NCI-H748 (cell line): ENCODE measurements around the gene TYRO3.
"Not testable (repeated sequence)": the region's sequence is repeated elsewhere in the genome, so short reads cannot be mapped to it uniquely, and the experiment has no call there.

Experiments used
- DNase-seq: peaks from one replicate; lab custom pipeline; 2025; ENCODE audit not compliant: unreplicated experiment; lab: John Stamatoyannopoulos, UW

Gene TYRO3

GRCh38 chr15:41571948-41572347 is 12.9 kb downstream of the TYRO3 start:
- no peak for DNase-seq

GRCh38 chr15:41572866-41573265 is 13.9 kb downstream of the TYRO3 start:
- no peak for DNase-seq

DNA sequence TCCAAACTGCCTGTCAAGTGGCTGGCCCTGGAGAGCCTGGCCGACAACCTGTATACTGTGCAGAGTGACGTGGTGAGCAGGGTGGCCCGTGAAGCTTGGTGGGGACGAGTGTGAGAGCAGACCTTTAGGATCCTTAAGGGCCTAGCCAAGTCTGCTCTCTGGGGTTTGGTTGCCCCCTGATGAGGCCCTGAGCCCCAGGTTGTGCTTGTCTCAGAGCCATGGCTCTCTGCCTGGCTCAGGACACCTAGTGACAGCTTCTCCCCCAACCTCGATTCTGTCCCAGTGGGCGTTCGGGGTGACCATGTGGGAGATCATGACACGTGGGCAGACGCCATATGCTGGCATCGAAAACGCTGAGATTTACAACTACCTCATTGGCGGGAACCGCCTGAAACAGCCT is 14.4 kb downstream of the TYRO3 start:
- DNase-seq, result no peak

- DNase-seq, result no peak
Observed at GRCh38 chr15:41574158-41574557, 15.1 kb downstream of the TYRO3 start.

- no peak for DNase-seq
Observed at GRCh38 chr15:41575282-41575681, 16.3 kb downstream of the TYRO3 start.

DNA sequence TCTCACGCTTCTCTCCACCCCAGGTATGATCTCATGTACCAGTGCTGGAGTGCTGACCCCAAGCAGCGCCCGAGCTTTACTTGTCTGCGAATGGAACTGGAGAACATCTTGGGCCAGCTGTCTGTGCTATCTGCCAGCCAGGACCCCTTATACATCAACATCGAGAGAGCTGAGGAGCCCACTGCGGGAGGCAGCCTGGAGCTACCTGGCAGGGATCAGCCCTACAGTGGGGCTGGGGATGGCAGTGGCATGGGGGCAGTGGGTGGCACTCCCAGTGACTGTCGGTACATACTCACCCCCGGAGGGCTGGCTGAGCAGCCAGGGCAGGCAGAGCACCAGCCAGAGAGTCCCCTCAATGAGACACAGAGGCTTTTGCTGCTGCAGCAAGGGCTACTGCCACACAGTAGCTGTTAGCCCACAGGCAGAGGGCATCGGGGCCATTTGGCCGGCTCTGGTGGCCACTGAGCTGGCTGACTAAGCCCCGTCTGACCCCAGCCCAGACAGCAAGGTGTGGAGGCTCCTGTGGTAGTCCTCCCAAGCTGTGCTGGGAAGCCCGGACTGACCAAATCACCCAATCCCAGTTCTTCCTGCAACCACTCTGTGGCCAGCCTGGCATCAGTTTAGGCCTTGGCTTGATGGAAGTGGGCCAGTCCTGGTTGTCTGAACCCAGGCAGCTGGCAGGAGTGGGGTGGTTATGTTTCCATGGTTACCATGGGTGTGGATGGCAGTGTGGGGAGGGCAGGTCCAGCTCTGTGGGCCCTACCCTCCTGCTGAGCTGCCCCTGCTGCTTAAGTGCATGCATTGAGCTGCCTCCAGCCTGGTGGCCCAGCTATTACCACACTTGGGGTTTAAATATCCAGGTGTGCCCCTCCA is 19.1 kb downstream of the TYRO3 start:
- peak; percentile 11 for DNase-seq

DNA sequence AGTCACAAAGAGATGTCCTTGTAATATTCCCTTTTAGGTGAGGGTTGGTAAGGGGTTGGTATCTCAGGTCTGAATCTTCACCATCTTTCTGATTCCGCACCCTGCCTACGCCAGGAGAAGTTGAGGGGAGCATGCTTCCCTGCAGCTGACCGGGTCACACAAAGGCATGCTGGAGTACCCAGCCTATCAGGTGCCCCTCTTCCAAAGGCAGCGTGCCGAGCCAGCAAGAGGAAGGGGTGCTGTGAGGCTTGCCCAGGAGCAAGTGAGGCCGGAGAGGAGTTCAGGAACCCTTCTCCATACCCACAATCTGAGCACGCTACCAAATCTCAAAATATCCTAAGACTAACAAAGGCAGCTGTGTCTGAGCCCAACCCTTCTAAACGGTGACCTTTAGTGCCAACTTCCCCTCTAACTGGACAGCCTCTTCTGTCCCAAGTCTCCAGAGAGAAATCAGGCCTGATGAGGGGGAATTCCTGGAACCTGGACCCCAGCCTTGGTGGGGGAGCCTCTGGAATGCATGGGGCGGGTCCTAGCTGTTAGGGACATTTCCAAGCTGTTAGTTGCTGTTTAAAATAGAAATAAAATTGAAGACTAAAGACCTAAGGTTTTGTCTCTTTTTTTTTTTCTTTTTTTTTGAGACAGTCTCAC is 19.8 kb downstream of the TYRO3 start:
- no peak for DNase-seq

GRCh38 chr15:41581110-41581509 is 22.1 kb downstream of the TYRO3 start:
- DNase-seq, result peak; percentile 6

- DNase-seq, result no peak
Observed at GRCh38 chr15:41583795-41584194, 24.8 kb downstream of the TYRO3 start.

DNA sequence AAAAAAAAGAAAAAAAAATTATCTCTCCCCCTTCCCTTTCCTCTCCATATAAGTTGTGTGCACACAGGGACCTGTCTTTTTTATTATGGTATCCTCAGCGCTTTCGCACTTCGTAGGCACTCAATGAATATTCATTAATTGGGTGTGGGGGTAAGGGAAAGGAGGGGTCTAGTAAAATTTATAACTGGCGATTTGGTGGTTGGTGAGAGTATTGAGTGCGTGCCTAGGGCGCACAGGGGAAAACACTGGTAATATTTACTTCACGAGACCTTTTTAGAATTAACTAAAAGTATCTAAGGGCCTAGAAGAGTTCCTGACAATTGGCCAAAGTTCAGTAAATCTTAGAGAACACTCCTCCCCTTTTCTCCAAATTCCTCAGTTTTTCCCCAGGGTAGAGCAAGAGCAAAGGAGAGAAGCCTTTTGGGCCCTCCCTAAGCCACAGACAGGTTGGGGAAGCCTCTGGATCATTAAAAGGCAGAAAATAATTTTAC is 25.7 kb downstream of the TYRO3 start:
- DNase-seq, result no peak

- peak; percentile 33 for DNase-seq
Observed at GRCh38 chr15:41585127-41586047, 26.4 kb downstream of the TYRO3 start.

DNA sequence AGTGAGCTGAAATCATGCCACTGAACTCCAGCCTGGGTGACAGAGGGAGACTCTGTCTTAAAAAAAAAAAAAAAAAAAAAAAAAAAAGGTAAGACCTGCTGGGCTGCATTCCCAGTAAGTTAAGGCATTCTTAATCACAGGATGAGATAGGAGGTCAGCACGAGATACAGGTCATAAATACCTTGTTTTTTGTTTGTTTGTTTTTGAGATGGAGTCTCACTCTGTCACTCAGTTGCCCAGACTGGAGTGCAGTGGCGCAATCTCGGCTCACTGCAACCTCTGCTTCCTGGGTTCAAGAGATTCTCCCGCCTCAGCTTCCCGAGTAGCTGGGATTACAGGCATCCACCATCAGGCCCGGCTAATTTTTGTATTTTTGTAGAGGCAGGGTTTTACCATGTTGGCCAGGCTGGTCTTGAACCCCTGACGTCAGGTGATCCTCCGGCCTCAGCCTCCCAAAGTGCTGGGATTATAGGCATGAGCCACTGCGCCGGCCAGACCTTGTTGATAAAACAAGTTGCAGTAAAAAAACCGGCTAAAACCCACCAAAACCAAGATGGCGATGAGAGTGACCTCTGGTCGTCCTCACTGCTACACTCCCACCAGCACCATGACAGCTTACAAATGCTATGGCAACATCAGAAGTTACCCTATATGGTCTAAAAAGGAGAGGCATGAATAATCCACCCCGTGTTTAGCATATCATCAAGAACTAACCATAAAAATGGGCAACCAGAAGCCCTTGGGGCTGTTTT is 27.7 kb downstream of the TYRO3 start:
- DNase-seq, result not testable (repeated sequence)

DNA sequence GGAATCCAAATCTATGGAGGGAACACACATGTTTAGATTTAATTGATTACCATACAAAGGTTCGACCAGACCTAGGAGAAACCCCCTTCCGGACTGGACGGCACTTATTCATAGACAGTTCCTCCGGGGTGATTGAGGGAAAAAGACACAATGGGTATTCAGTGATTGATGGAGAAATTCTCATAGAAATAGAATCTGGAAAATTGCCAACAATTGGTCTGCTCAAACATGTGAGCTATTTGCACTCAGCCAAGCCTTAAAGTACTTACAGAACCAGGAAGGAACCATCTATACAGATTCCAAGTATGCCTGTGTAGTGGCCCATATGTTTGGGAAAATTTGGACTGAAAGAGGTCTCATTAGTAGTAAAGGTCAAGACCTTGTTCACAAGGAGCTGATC is 30.0 kb downstream of the TYRO3 start:
- DNase-seq, result not testable (repeated sequence)

DNA sequence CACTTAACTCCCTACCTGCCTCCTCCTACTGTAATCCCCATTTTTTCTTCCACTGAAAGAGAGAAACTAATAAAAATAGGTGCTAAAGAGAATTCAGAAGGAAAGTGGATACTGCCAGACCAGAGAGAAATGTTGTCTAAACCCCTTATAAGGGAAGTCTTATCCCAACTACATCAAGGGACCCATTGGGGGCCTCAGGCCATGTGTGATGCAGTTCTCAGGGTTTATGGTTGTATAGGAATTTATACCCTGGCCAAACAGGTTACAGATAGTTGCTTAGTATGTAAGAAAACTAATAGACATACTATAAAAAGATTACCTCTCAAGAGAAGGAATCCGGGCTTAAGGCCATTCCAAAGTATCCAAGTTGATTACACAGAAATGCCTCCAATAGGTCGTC is 30.6 kb downstream of the TYRO3 start:
- DNase-seq, result not testable (repeated sequence)

DNA sequence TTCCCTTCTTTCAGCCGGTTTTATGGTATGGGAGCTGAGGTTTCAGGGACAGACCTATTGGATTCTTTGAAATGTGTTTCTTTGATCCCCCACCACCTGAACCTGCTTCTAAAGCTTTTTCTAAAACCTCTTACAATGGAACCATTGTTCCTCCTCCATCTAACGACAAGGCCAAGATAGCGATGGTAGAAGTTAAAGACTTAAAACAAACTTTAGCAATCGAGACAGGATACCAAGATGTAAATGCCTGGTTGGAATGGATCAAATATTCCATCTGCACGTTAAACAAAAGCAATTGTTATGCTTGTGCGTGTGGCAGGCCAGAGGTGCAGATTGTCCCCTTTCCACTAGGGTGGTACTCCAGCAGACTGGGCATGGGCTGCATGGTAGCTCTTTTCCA is 32.2 kb downstream of the TYRO3 start:
- DNase-seq, result not testable (repeated sequence)

DNA sequence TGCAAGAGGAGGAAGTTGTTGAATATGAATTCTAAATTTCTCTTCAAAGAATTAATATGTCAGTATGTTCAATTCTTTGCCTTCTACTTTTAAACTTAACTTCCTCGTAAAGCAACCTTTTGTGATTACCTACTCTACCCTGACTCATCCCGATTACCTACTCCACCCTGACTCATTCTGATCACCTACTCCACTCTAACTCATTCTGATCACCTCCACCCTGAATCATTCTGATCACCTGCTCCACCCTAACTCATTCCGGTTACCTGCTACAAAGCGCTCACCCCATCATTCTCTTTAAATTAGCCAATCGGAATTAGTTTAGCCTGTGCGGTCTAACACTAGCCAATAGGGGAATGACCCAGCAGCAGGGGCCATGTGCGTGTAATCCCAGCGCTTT is 33.7 kb downstream of the TYRO3 start:
- DNase-seq, result not testable (repeated sequence)

- no peak for DNase-seq
Observed at GRCh38 chr15:41594801-41595746, 36.1 kb downstream of the TYRO3 start.

- DNase-seq, result no peak
Observed at GRCh38 chr15:41596972-41597371, 38.0 kb downstream of the TYRO3 start.

DNA sequence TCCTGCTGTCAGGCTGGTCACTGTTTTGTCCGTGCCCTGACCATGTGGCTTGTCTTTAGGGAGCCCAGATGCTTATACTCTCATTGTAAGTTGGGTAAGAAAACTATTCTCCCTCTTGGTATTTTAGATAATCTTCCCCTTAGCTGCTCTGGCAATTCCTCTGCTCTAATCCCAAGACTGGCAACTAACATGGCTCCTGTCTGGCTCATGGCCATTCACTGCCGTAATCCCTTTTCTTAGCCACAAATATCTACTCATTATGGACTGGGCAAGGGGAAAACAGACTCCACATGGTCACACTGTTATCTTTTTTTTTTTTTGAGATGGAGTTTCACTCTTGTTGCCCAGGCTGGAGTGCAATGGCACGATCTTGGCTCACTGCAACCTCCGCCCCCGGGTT is 38.8 kb downstream of the TYRO3 start:
- DNase-seq, result no peak
